OCI-LY1 (cell line): Measurements from ENCODE around the gene PTPN23.

Experiments
- H2AFZ ChIP-seq: fragments of 200-600 bp; sonication (generic), shearing (Covaris generic); 2 replicates; pipeline ENCODE4 v1.6.0; 2014; ENCODE audit warnings: antibody characterized with exemption, mild to moderate bottlenecking, low read length
- H3F3A ChIP-seq: fragments of 200-600 bp; sonication (generic), shearing (Covaris generic); 2 replicates; pipeline ENCODE4 v1.6.0; 2014; ENCODE audit warnings: mild to moderate bottlenecking, antibody characterized with exemption, low read length, moderate library complexity; ENCODE audit not compliant: insufficient read depth
- H3K27ac ChIP-seq: fragments of 200-600 bp; sonication (generic); 2 replicates; pipeline ENCODE4 v1.5.1; 2014; ENCODE audit warnings: low read length, mixed run types, mild to moderate bottlenecking, low read depth; ENCODE audit not compliant: poor library complexity, severe bottlenecking
- H3K27me3 ChIP-seq: fragments of 200-600 bp; sonication (generic); 2 replicates; pipeline ENCODE4 v1.6.0; 2014; ENCODE audit warnings: antibody characterized with exemption, mild to moderate bottlenecking, low read length, moderate library complexity; ENCODE audit not compliant: insufficient read depth
- H3K36me3 ChIP-seq: fragments of 200-600 bp; sonication (generic); 2 replicates; pipeline ENCODE4 v1.6.1; 2014; ENCODE audit warnings: mild to moderate bottlenecking, antibody characterized with exemption, low read length, moderate library complexity, mixed read lengths; ENCODE audit not compliant: insufficient read depth
- H3K4me1 ChIP-seq: fragments of 200-600 bp; sonication (generic); 2 replicates; pipeline ENCODE4 v1.5.1; 2014; ENCODE audit warnings: mild to moderate bottlenecking, low read length, moderate library complexity; ENCODE audit not compliant: insufficient read depth, severe bottlenecking
- H3K4me2 ChIP-seq: fragments of 200-600 bp; sonication (generic), shearing (Covaris generic); 2 replicates; pipeline ENCODE4 v1.6.1; 2014; ENCODE audit warnings: low read length
- H3K4me3 ChIP-seq: fragments of 200-600 bp; sonication (generic); 2 replicates; pipeline ENCODE4 v1.5.1; 2014; ENCODE audit warnings: low read length, low read depth, mild to moderate bottlenecking, mixed read lengths; ENCODE audit not compliant: poor library complexity, severe bottlenecking
- H3K79me2 ChIP-seq: fragments of 200-600 bp; shearing (Covaris generic); 2 replicates; pipeline ENCODE4 v1.6.1; 2016; ENCODE audit warnings: mixed run types, low read length, mixed read lengths; ENCODE audit not compliant: insufficient read depth
- H3K9ac ChIP-seq: fragments of 200-600 bp; sonication (generic), shearing (Covaris generic); 2 replicates; pipeline ENCODE4 v1.6.1; 2014; ENCODE audit warnings: mild to moderate bottlenecking, low read length, mixed read lengths
- H3K9me2 ChIP-seq: fragments of 200-600 bp; sonication (generic), shearing (Covaris generic); 2 replicates; pipeline ENCODE4 v1.6.1; 2014; ENCODE audit warnings: low read depth, mild to moderate bottlenecking, low read length, mixed read lengths
- H3K9me3 ChIP-seq: fragments of 200-600 bp; shearing (Covaris generic); 2 replicates; pipeline ENCODE4 v1.6.1; 2014; ENCODE audit warnings: low read length, mixed read lengths
- H4K20me1 ChIP-seq: fragments of 200-600 bp; sonication (generic), shearing (Covaris generic); 2 replicates; pipeline ENCODE4 v1.6.0; 2016; ENCODE audit warnings: mild to moderate bottlenecking, low read length; ENCODE audit not compliant: insufficient read depth
- EZH2 ChIP-seq: fragments of 200-600 bp; sonication (generic), shearing (Covaris generic); IDR thresholded peaks from 2 replicates; pipeline ENCODE4 v1.8.0; 2017; ENCODE audit warnings: borderline replicate concordance, mixed run types, mild to moderate bottlenecking, antibody characterized with exemption, low read length, moderate library complexity, mixed read lengths
- TF ChIP-seq, protein P1 (sequence below): fragments of 200-600 bp; sonication (generic), shearing (Covaris generic); IDR thresholded peaks from 2 replicates; pipeline ENCODE4 v1.5.1; 2017; ENCODE audit warnings: mild to moderate bottlenecking, antibody characterized with exemption, low read length, moderate library complexity, mixed read lengths

PTPN23 gene

DNA sequence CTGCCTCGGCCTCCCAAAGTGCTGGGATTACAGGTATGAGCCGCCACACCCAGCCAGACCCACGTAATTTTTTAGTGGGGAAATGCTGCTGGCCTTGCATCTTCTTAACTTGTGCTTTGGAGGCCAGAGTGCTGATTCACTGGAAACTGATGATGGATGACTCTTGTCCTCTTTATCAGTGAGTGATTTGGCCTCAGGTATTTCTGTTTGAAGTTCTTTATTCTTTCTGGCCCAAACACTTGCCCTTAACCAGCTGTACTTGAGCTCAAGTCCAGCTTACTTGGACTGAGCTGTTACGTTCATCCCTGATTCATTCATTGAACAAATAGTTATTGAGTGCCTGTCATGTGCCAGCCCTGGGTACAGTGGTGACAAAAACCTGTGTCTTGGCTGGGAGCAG, 4.2 kb downstream of the PTPN23 start:
- TF ChIP-seq, protein P1, sequence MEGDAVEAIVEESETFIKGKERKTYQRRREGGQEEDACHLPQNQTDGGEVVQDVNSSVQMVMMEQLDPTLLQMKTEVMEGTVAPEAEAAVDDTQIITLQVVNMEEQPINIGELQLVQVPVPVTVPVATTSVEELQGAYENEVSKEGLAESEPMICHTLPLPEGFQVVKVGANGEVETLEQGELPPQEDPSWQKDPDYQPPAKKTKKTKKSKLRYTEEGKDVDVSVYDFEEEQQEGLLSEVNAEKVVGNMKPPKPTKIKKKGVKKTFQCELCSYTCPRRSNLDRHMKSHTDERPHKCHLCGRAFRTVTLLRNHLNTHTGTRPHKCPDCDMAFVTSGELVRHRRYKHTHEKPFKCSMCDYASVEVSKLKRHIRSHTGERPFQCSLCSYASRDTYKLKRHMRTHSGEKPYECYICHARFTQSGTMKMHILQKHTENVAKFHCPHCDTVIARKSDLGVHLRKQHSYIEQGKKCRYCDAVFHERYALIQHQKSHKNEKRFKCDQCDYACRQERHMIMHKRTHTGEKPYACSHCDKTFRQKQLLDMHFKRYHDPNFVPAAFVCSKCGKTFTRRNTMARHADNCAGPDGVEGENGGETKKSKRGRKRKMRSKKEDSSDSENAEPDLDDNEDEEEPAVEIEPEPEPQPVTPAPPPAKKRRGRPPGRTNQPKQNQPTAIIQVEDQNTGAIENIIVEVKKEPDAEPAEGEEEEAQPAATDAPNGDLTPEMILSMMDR: no peak
- TF ChIP-seq EZH2: no peak
- H2AFZ ChIP-seq: no peak overlapping the region
- H3K79me2 ChIP-seq: peaks cover 37% of the 10 kb centered on the region
- H3K9me2 ChIP-seq: no peaks in the 10 kb centered on the region
- H3K4me3 ChIP-seq: no peak overlapping the region
- H3K4me2 ChIP-seq: no peak overlapping the region
- no peak overlapping the region for H3K9ac ChIP-seq
- H3K9me3 ChIP-seq: no peaks in the 10 kb centered on the region
- no peaks in the 10 kb centered on the region for H4K20me1 ChIP-seq
- no peak overlapping the region for H3K27ac ChIP-seq
- no peaks in the 10 kb centered on the region for H3K27me3 ChIP-seq
- H3K36me3 ChIP-seq: peaks cover 8% of the 10 kb centered on the region; the same call in 1 of the 2 replicates
- no peaks in the 10 kb centered on the region for H3F3A ChIP-seq
- H3K4me1 ChIP-seq: peaks cover 11% of the 10 kb centered on the region

GRCh38 chr3:47385796-47386195, 5.0 kb downstream of the PTPN23 start:
- TF ChIP-seq, protein P1: no peak
- TF ChIP-seq EZH2: no peak
- Histone ChIP-seq H4K20me1 (no peaks in the 10 kb centered on the region), H3K27ac (no peak overlapping the region)

GRCh38 chr3:47392933-47393332, 12.1 kb downstream of the PTPN23 start:
- H3K9me2 ChIP-seq: no peaks in the 10 kb centered on the region
- no peak overlapping the region for H3K27ac ChIP-seq
- H3K4me2 ChIP-seq: no peak overlapping the region
- H3K79me2 ChIP-seq: peaks cover 17% of the 10 kb centered on the region; the same call in 1 of the 2 replicates
- no peaks in the 10 kb centered on the region for H3K9me3 ChIP-seq
- TF ChIP-seq EZH2: no peak
- TF ChIP-seq, protein P1: no peak
- no peaks in the 10 kb centered on the region for H3K27me3 ChIP-seq
- no peak overlapping the region for H3K4me3 ChIP-seq
- no peaks in the 10 kb centered on the region for H3F3A ChIP-seq
- no peak overlapping the region for H2AFZ ChIP-seq
- no peaks in the 10 kb centered on the region for H3K4me1 ChIP-seq
- H3K36me3 ChIP-seq: peaks cover 20% of the 10 kb centered on the region; the same call in 1 of the 2 replicates
- H4K20me1 ChIP-seq: no peaks in the 10 kb centered on the region
- no peak overlapping the region for H3K9ac ChIP-seq

More at GRCh38 chr3:47385796-47386195, 5.0 kb downstream of the PTPN23 start:
- Histone ChIP-seq H3F3A (no peaks in the 10 kb centered on the region), H3K4me2 (no peak overlapping the region), H3K9me3 (no peaks in the 10 kb centered on the region), H3K27me3 (no peaks in the 10 kb centered on the region), H3K79me2 (peaks cover 43% of the 10 kb centered on the region), H3K9me2 (no peaks in the 10 kb centered on the region), H2AFZ (no peak overlapping the region), H3K36me3 (peaks cover 8% of the 10 kb centered on the region; the same call in 1 of the 2 replicates), H3K4me1 (peaks cover 9% of the 10 kb centered on the region), H3K9ac (no peak overlapping the region; the same call in 1 of the 2 replicates), H3K4me3 (no peak overlapping the region)
